GM19023 (cell line): Measurements from ENCODE around the gene ARHGAP10.
"Not testable (repeated sequence)": the region's sequence is repeated elsewhere in the genome, so short reads cannot be mapped to it uniquely, and the experiment has no call there.

Experiments used
- ATAC-seq: cut with Tn5 transposase; IDR thresholded peaks from one replicate; pipeline ENCODE4 v1.9.1; 2021; ENCODE audit warnings: mild to moderate bottlenecking, moderate library complexity; ENCODE audit not compliant: unreplicated experiment

ARHGAP10 gene

DNA sequence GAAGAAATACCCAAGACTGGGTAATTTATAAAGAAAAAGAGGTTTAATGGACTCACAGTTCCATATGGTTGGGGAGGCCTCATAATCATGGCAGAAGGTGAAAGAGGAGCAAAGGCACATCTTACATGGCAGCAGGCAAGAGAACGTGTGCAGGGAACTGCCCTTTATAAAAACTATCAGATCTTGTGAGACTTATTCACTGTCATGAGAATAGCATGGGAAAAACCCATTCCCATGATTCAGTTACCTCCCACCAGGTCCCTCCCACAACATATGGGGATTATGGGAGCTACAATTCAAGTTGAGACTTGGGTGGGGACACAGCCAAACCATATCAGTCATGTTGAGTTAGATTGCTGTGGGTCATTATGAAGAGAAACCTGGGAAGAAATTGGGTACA is 153.3 kb downstream of the ARHGAP10 start:
- ATAC-seq: not testable (repeated sequence)

DNA sequence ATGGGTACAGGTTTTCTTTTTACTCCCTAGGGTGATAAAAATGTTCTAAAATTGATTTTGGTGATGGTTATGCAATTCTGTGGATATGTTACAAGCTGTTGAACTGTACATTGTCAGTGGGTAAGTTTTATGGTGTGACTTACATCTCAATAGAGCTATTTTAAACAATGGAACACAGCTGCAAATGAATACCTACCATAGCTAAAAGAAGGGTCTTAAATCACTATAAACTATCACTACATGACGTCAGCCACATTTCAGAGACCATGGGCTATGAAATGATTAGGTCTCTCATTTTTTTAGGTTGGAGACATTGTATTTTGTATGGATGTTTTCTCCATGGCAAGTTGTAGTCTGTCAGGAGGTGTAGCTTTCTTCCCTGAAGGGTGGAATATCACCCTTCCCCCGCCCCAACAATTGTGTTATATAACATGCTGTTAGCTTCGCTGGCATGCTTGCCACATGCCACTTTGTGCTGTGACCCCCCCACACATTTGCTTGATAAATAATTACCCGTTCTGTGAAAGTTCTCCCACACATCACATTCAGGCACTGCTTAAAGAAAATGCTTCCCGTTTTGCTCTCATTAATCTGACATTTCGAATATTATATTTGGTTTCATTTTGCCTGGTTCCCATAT is 159.7 kb downstream of the ARHGAP10 start:
- ATAC-seq: no peak

DNA sequence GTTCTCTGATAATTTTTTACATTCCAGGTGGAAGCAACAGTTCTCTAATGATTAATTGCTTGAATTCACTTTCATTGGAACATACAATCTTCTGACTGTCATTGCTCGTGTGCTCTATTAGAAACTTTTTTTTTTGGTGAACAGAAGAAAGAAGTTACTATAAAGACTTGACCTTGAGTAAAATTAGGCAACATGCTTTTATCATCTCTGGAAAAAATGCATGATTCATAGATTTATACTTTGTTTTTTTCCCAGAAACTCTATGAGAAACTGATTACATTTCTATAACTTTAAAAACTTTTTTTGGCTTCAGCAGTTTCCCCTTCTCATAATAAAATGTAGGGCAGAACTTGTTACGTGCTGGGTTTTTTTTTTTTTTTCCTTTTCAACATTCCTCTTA is 167.6 kb downstream of the ARHGAP10 start:
- ATAC-seq: no peak

DNA sequence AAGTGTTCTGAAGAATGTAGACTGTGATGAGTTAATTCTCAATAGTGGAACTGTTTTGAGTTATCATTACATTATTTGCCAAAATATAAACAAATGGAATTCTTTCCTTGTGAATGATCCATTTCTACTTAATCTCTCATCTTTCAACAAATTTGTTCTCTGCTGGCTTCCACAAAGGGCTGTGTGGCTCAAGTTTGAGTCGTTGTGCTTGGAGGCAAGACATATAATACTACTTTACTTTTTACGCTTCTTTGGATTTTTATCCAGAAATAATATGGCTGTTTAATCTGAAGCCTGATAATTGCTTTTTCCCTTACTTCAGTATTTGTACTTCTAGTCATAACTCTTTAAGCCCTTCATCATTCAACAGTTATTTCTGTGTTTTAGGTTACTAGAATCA is 169.5 kb downstream of the ARHGAP10 start:
- ATAC-seq: no peak

- no peak for ATAC-seq
These were observed 170.0 kb downstream of the ARHGAP10 start for GRCh38 chr4:147901916-147902315.

DNA sequence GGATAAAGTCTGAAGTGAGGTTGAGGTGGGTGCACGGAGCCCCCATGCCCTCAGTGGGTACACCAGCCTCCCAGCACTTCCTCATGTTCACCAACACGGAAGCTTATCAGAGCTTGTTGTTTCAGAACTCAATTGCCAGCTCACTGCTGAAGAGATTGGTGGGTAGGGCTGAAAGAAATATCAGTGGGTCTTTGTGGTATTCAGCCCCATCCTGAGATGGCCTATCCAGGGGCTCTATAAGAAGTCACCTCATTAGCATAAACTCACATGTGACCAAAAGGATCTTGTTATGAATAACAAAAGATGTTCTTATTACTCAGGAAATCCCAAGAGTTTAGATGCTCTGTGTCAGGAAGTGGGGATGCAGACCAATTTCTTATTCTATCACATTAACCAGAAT is 177.3 kb downstream of the ARHGAP10 start:
- no peak for ATAC-seq

- ATAC-seq: no peak
These were observed 178.4 kb downstream of the ARHGAP10 start for GRCh38 chr4:147910315-147910714.

GRCh38 chr4:147912106-147912505 is 180.2 kb downstream of the ARHGAP10 start:
- ATAC-seq: not testable (repeated sequence)

DNA sequence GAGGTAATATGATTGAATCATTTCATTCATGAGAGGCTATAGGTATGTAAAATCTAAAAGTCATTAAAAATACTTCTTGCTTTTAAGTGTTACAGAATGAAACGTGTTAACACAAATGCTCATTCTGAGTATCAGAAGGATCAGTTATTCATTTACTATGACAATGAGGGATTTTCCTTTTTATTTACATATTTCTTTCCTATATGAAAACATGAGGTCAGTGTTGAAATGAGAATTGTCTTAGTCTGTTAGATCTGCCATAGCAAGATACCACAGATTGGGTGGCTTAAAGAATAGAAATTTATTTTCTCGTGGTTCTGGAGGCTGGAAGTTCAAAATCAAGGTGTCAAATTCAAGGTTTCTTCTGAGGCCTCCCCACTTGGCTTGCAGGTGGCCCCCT is 181.2 kb downstream of the ARHGAP10 start:
- ATAC-seq: no peak

GRCh38 chr4:147916351-147916750 is 184.5 kb downstream of the ARHGAP10 start:
- ATAC-seq: no peak

DNA sequence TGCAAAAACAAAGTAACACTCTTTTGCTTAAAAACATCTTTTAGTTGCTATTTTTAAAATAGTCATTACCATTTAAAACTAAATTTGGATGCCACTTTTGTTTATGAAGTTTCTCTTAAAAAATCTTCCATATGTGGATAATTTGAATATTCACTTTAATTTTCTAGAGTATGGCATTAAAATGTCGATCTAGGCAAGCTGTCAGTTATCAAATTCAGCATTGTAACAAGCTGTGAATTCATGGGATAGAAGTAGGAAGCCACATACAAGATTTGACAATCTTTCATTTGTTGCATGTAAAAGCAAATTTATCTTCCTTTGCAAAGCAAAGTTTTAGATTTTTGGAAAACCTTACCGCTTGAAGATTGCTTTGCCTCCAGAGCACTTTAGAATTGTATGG is 191.5 kb downstream of the ARHGAP10 start:
- no peak for ATAC-seq

- ATAC-seq: no peak
These were observed 192.0 kb downstream of the ARHGAP10 start for GRCh38 chr4:147923854-147924253.

DNA sequence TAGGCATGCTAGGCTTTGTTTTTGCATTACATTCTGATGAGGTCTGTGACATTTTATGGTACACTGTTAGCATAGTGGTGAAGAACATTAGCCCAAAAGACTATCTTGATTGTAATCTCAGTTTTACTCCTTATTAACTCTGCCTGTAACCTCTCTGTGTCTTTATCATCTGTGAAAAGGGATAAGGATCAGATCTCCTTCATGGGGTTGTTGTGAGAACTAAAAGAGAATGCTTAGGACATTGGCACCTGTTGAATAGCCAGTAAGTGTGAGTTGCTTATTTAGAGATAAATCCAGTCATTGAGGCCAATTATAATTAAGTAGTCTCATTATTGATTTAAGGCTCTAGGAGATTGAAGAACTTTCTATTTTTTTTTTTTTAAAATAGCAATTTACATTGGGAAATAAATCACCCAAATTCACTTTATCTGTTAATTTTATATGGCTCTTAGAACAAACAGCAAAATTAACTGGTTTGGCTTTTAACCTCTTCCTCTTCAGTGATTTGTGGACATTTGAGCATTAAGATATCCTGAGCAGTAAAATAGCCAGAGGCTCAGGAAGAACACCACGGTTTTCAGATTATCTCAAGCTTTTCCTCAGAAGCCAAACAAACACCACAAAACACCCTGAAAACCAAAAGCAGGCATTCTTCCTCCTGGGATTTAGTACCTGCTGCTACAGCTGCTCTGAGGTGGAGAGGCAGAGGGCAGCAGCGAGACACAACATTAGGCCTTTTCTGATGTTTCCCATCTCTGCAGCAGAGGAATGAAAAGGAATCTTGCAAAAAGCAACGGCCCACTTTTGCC is 192.9 kb downstream of the ARHGAP10 start:
- no peak for ATAC-seq

- ATAC-seq: no peak
These were observed 195.7 kb downstream of the ARHGAP10 start for GRCh38 chr4:147927377-147928137.

DNA sequence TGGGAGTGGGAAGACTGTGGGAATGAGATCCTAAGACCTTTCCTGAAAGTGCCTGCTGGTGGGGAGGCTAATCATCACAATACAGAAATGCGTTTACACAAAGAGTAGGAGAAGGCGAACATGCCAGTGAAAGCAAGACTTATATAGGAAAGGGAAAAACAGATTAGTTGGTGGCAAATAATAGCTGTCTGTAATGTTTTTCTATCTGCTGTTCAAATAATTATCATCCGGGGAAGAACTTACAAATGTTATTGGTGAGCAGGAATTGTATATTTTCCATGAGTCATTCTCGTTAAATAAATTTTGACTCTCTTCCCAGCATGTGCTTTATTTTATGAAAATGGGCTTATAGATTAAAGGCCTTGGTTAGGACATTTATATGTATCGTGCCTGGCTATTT is 196.5 kb downstream of the ARHGAP10 start:
- no peak for ATAC-seq

- no peak for ATAC-seq
These were observed 197.9 kb downstream of the ARHGAP10 start for GRCh38 chr4:147929746-147930145.

DNA sequence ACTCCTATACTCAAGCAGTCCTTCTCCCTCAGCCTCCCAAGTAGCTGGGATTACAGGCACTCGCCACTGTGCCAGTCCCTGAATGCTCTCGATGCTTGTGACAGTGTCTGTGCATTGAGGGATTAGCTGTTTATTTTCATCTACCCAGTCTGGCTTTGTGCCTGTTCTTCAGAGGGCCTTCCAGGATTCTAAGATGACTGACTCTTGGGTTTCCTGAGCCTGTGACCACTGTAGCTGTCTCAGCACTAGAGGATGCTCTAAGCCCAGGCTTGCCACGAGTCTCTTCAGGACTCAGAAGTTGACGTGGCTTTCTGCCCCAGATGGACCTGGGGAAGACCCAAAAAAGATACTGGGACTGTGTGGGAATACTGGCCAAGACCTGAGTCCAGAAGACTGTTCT is 201.4 kb downstream of the ARHGAP10 start:
- ATAC-seq: no peak

DNA sequence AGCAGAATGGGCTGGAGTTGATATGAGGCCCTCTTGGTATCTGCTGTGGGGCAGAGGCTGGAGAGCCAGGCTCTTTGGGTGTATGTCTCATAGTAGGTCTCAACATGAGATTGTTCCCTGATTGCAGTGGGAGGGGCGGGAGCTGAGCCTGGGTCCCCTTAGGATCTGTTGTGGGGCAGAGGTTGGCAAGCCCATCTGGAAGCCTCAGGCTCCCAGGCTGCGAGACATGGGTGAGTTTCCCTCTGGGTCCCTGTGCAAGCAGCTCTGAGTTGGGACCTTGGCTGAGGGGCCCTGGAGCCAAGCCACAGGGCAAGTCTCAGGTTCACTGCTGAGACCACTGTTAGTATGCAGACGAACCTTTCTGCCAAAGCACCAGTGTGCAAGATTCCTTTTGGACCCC is 201.9 kb downstream of the ARHGAP10 start:
- ATAC-seq: no peak

- no peak for ATAC-seq
These were observed 206.6 kb downstream of the ARHGAP10 start for GRCh38 chr4:147938496-147938895.

GRCh38 chr4:147940171-147940570 is 208.3 kb downstream of the ARHGAP10 start:
- no peak for ATAC-seq

DNA sequence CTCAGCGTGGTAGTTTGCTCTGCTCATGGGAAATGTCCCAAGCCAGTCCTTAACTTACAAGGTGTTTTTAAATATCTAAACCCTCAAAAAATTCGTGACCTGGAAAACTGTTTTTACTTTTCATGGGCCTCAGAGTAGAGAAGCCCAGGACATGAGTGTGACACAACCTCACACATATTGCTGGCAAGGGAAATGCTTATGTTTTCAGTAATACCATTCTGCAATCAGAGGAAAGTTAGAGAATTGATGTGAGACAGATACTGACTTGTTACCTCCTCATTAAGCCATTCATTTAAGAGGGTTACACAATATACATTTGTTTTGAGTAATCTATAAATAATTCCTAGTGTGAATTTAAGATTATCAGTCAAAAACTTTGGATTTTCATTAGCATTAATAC is 209.5 kb downstream of the ARHGAP10 start:
- no peak for ATAC-seq

DNA sequence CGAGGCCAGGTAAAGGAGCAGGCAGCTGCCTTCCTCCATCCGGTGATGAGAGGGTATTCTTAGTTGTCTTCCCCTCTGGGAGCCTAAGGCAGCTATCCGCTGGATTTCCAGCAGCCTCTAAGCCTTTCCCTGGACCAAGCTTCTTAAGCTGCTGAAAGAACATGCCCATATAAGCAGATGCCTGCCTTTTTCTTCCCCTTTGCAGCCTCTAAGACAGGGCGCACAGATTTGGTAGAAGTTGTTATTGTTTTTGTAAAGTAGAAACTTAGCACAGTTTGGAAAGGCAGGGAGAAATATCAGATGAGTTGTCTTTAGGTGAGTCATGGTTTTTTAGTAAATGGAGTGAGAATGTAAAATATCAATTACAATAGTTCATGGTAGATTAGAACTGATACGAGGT is 210.8 kb downstream of the ARHGAP10 start:
- peak; percentile 19 for ATAC-seq
